Midbrain (tissue), 1 donor: Measurements from ENCODE around the gene NLGN1.

Source experiments
- DNase-seq: peaks from one replicate; lab custom pipeline; 2025; lab: John Stamatoyannopoulos, UW

The NLGN1 gene

GRCh38 chr3:173725507-173725906 lies 328.0 kb downstream of the NLGN1 start:
- DNase-seq: no peak

- no peak for DNase-seq
Measured at GRCh38 chr3:173730391-173730790, 332.8 kb downstream of the NLGN1 start.

GRCh38 chr3:173732237-173732636 lies 334.7 kb downstream of the NLGN1 start:
- DNase-seq: no peak

GRCh38 chr3:173733029-173733652 lies 335.6 kb downstream of the NLGN1 start:
- DNase-seq: peak; percentile 58

- no peak for DNase-seq
Measured at GRCh38 chr3:173734473-173734872, 336.9 kb downstream of the NLGN1 start.

GRCh38 chr3:173734895-173735294 lies 337.4 kb downstream of the NLGN1 start:
- no peak for DNase-seq

GRCh38 chr3:173735841-173736240 lies 338.3 kb downstream of the NLGN1 start:
- DNase-seq: no peak

GRCh38 chr3:173737167-173737808 lies 339.7 kb downstream of the NLGN1 start:
- no peak for DNase-seq

- no peak for DNase-seq
Measured at GRCh38 chr3:173739726-173740125, 342.2 kb downstream of the NLGN1 start.

GRCh38 chr3:173742491-173742890 lies 344.9 kb downstream of the NLGN1 start:
- DNase-seq: no peak

- DNase-seq: no peak
Measured at GRCh38 chr3:173743111-173743510, 345.6 kb downstream of the NLGN1 start.

- DNase-seq: no peak
Measured at GRCh38 chr3:173743516-173743915, 346.0 kb downstream of the NLGN1 start.

- no peak for DNase-seq
Measured at GRCh38 chr3:173744479-173744878, 346.9 kb downstream of the NLGN1 start.

GRCh38 chr3:173744895-173745294 lies 347.4 kb downstream of the NLGN1 start:
- DNase-seq: no peak

GRCh38 chr3:173745952-173746682 lies 348.6 kb downstream of the NLGN1 start:
- no peak for DNase-seq

- DNase-seq: no peak
Measured at GRCh38 chr3:173747427-173747826, 349.9 kb downstream of the NLGN1 start.

GRCh38 chr3:173748105-173748504 lies 350.6 kb downstream of the NLGN1 start:
- DNase-seq: no peak

GRCh38 chr3:173750095-173750494 lies 352.6 kb downstream of the NLGN1 start:
- no peak for DNase-seq

GRCh38 chr3:173750591-173750990 lies 353.0 kb downstream of the NLGN1 start:
- no peak for DNase-seq

- DNase-seq: no peak
Measured at GRCh38 chr3:173753593-173753992, 356.0 kb downstream of the NLGN1 start.

GRCh38 chr3:173755161-173755560 lies 357.6 kb downstream of the NLGN1 start:
- no peak for DNase-seq

GRCh38 chr3:173761161-173761560 lies 363.6 kb downstream of the NLGN1 start:
- no peak for DNase-seq

- DNase-seq: no peak
Measured at GRCh38 chr3:173762501-173762900, 365.0 kb downstream of the NLGN1 start.
